Caco-2 (cell line): ENCODE data around the gene KIAA0319L. TPM values are rescaled to one million over a fixed set of nuclear protein-coding genes. Genes with fewer than 3 reads are reported as not detected.
A peak's percentile ranks its signal among the peaks of the same experiment; 100 is the strongest.

ENCODE experiments used
- BruUV-seq: library from RNA; stranded (reverse); fragments of 400-500 nt; replicated peaks from 2 replicates; lab custom pipeline; 2021; lab: Mats Ljungman, UMichigan
- CTCF ChIA-PET: fragments of 300-600 bp; sonication (Branson Sonifier 250); formaldehyde crosslinking; loops from one replicate; lab custom pipeline; 2022; ENCODE audit warnings: antibody characterized with exemption; lab: Charles Lee
- POLR2A ChIA-PET: fragments of 300-600 bp; sonication (Branson Sonifier 250); formaldehyde crosslinking; loops from one replicate; lab custom pipeline; 2022; ENCODE audit warnings: antibody characterized with exemption; lab: Charles Lee
- DNase-seq, 2 experiments: peaks; one replicate each; pipeline versions ENCODE4 v3.0.0 to v3.0.0-alpha.2; 2020 to 2022
- H3K27me3 ChIP-seq: replicated peaks from 2 replicates; pipeline ENCODE4 v1.6.0; 2011; ENCODE audit warnings: low read length; ENCODE audit not compliant: control insufficient read depth, insufficient read depth
- H3K36me3 ChIP-seq: 2 replicates; pipeline ENCODE4 v1.5.1; 2011; ENCODE audit warnings: low read length; ENCODE audit not compliant: control insufficient read depth, insufficient read depth
- H3K4me1 ChIP-seq: fragments of 250-450 bp; sonication (Bioruptor Pico); 2 replicates; pipeline ENCODE4 v1.5.1; 2020; ENCODE audit warnings: mild to moderate bottlenecking
- H3K4me3 ChIP-seq: 2 replicates; pipeline ENCODE4 v1.5.1; 2011; ENCODE audit warnings: low read depth, mild to moderate bottlenecking, control low read depth, low read length
- H3K9me3 ChIP-seq: fragments of 250-450 bp; sonication (Bioruptor Pico); 2 replicates; pipeline ENCODE4 v1.5.1; 2020; ENCODE audit warnings: mild to moderate bottlenecking, moderate library complexity
- H3K27ac Mint-ChIP-seq: one replicate; pipeline ENCODE4 v1.8.0; 2022; ENCODE audit warnings: mixed read lengths; ENCODE audit not compliant: unreplicated experiment
- H3K27me3 Mint-ChIP-seq: one replicate; pipeline ENCODE4 v1.8.0; 2022; ENCODE audit warnings: mixed read lengths; ENCODE audit not compliant: insufficient read depth, unreplicated experiment
- H3K36me3 Mint-ChIP-seq: one replicate; pipeline ENCODE4 v1.8.0; 2022; ENCODE audit warnings: mild to moderate bottlenecking, mixed read lengths; ENCODE audit not compliant: insufficient read depth, unreplicated experiment
- H3K4me1 Mint-ChIP-seq: one replicate; pipeline ENCODE4 v1.8.0; 2022; ENCODE audit warnings: low read depth, mixed read lengths; ENCODE audit not compliant: unreplicated experiment
- H3K4me3 Mint-ChIP-seq: one replicate; pipeline ENCODE4 v1.8.0; 2022; ENCODE audit warnings: mild to moderate bottlenecking, moderate library complexity, mixed read lengths; ENCODE audit not compliant: unreplicated experiment
- H3K9me3 Mint-ChIP-seq: one replicate; pipeline ENCODE4 v1.8.0; 2022; ENCODE audit warnings: mixed read lengths; ENCODE audit not compliant: unreplicated experiment
- CTCF ChIP-seq, 2 experiments: fragments of 200-600 bp in 1 of 2; IDR thresholded peaks; 1 replicate in 1 of 2; 2 replicates in 1 of 2; pipeline versions ENCODE4 v1.5.1 to v1.8.0; 2011 to 2022; ENCODE audit warnings: antibody characterized with exemption in 1 of 2, control low read depth in 1 of 2, inconsistent platforms in 1 of 2, low read depth in 1 of 2, low read length in 1 of 2, mild to moderate bottlenecking in 1 of 2, moderate library complexity in 1 of 2; ENCODE audit not compliant: insufficient read depth in 1 of 2, severe bottlenecking in 1 of 2, unreplicated experiment in 1 of 2
- intact Hi-C: fragments of 100-400 bp; cut with micrococcal nuclease; formaldehyde crosslinking; loops from one replicate; pipeline ENCODE4 v1.10.0; 2022; ENCODE audit not compliant: unreplicated experiment
- total RNA-seq: library from RNA; stranded (reverse); gene quantifications from 2 replicates; pipeline ENCODE4 v1.2.3, GENCODE V29; 2022

The KIAA0319L gene
- total RNA-seq, 1 experiment from 2014 or later, result 39.9 TPM

- no peak overlapping the region for H3K4me3 Mint-ChIP-seq
- intact Hi-C loops, result no loop called here
- H3K9me3 ChIP-seq, result no peaks in the 10 kb centered on the region
- no peaks in the 10 kb centered on the region for H3K27me3 ChIP-seq
- BruUV-seq, result no TSS peak
- H3K36me3 ChIP-seq, result no peaks in the 10 kb centered on the region
- H3K27me3 Mint-ChIP-seq, result no peaks in the 10 kb centered on the region
- ChIA-PET CTCF (no interaction called here), POLR2A (no interaction called here)
- H3K36me3 Mint-ChIP-seq, result peaks cover 24% of the 10 kb centered on the region
- peak overlapping the region; percentile 10 for H3K27ac Mint-ChIP-seq
- no peak for TF ChIP-seq CTCF (IDR thresholded peaks at IDR 0.05; ENCODE audit: insufficient read depth in 1 of 2, low read depth in 1 of 2, low read length in 1 of 2, severe bottlenecking in 1 of 2, unreplicated experiment in 1 of 2)
- H3K4me3 ChIP-seq, result no peak overlapping the region
- H3K9me3 Mint-ChIP-seq, result no peaks in the 10 kb centered on the region
- no peaks in the 10 kb centered on the region for H3K4me1 ChIP-seq
- peaks cover 6% of the 10 kb centered on the region for H3K4me1 Mint-ChIP-seq
- no peak for DNase-seq
Observed at GRCh38 chr1:35430762-35431161, 126.4 kb downstream of the KIAA0319L start.

GRCh38 chr1:35428360-35428759 is 128.8 kb downstream of the KIAA0319L start:
- Histone ChIP-seq H3K4me1 (no peaks in the 10 kb centered on the region), H3K9me3 (no peaks in the 10 kb centered on the region), H3K4me3 (no peak overlapping the region), H3K36me3 (no peaks in the 10 kb centered on the region), H3K27me3 (no peaks in the 10 kb centered on the region)
- intact Hi-C loops, result loop anchor here (10.0 kb wide), 1 partner anchor 224 kb away; no protein-coding TSS in a partner anchor
- Mint-ChIP-seq H3K9me3 (no peaks in the 10 kb centered on the region), H3K4me3 (no peak overlapping the region), H3K36me3 (peaks cover 29% of the 10 kb centered on the region), H3K27ac (no peak overlapping the region), H3K4me1 (peaks cover 6% of the 10 kb centered on the region), H3K27me3 (no peaks in the 10 kb centered on the region)
- TF ChIP-seq CTCF (IDR thresholded peaks at IDR 0.05; ENCODE audit: insufficient read depth in 1 of 2, low read depth in 1 of 2, low read length in 1 of 2, severe bottlenecking in 1 of 2, unreplicated experiment in 1 of 2), result no peak
- no TSS peak for BruUV-seq
- CTCF ChIA-PET, result no interaction called here
- no peak for DNase-seq
- POLR2A ChIA-PET, result no interaction called here

DNA sequence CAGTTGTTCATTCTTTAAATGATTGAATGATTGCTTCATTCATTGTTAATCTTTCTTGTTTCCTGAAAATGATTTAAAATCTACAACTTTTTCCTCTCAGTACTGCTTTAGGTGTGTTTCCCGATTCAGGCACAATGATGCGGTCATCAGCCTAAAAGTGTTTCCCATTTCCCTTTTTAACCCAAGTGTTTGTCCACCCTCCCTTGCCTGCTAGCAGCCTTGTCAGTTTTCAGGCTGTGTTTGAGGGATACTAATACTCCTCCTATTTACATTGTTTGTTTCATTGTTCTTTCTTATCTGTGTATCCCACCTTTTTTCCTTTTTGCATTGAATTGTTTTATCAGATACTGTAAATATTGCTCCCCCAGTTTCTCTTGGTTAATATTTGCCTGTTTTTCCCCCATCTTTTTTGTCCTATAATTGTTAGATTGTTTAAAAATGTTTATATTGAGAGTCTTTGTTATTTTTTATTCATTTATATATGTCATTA is 131.1 kb downstream of the KIAA0319L start:
- Mint-ChIP-seq H3K27ac (peak overlapping the region; percentile 13), H3K4me1 (peaks cover 6% of the 10 kb centered on the region), H3K4me3 (no peak overlapping the region), H3K9me3 (no peaks in the 10 kb centered on the region), H3K27me3 (no peaks in the 10 kb centered on the region), H3K36me3 (peaks cover 26% of the 10 kb centered on the region)
- H3K36me3 ChIP-seq, result no peaks in the 10 kb centered on the region
- no peaks in the 10 kb centered on the region for H3K27me3 ChIP-seq
- H3K9me3 ChIP-seq, result no peaks in the 10 kb centered on the region
- ChIA-PET CTCF (no interaction called here), POLR2A (no interaction called here)
- H3K4me3 ChIP-seq, result no peak overlapping the region
- no TSS peak for BruUV-seq
- DNase-seq, result no peak
- intact Hi-C loops, result loop anchor here (10.0 kb wide), 1 partner anchor 221 kb away; no protein-coding TSS in a partner anchor
- no peak for TF ChIP-seq CTCF (IDR thresholded peaks at IDR 0.05; ENCODE audit: insufficient read depth in 1 of 2, low read depth in 1 of 2, low read length in 1 of 2, severe bottlenecking in 1 of 2, unreplicated experiment in 1 of 2)
- no peaks in the 10 kb centered on the region for H3K4me1 ChIP-seq
